SK-N-SH treated with all-trans-retinoic acid at 6 μM for 48 hours (cell line): ENCODE data around the gene ULK4.

ENCODE experiments used
- ATAC-seq: fragments of 200-7000 bp; cut with Tn5 transposase; 3 replicates; pipeline ENCODE4 v1.9.1; 2020; ENCODE audit warnings: mild to moderate bottlenecking, moderate library complexity
- ARNTL ChIP-seq: fragments of 450-650 bp; formaldehyde crosslinking; IDR thresholded peaks from 2 replicates; pipeline ENCODE4 v1.5.0; 2020; ENCODE audit warnings: low read depth, mild to moderate bottlenecking, moderate library complexity, borderline replicate concordance
- BACH2 ChIP-seq: fragments of 250-450 bp; sonication (Bioruptor Pico); IDR thresholded peaks from 2 replicates; pipeline ENCODE4 v1.9.0; 2021; ENCODE audit warnings: mild to moderate bottlenecking, borderline replicate concordance
- CSDC2 ChIP-seq: fragments of 250-450 bp; sonication (Bioruptor Pico); IDR thresholded peaks from 2 replicates; pipeline ENCODE4 v1.5.0; 2020; ENCODE audit warnings: mild to moderate bottlenecking, moderate library complexity
- ESRRG ChIP-seq: fragments of 250-450 bp; sonication (Bioruptor Pico); IDR thresholded peaks from 2 replicates; pipeline ENCODE4 v1.6.1; 2021; ENCODE audit warnings: mild to moderate bottlenecking
- GLIS3 ChIP-seq: fragments of 250-450 bp; sonication (Bioruptor Pico); IDR thresholded peaks from 2 replicates; pipeline ENCODE4 v1.5.0; 2020; ENCODE audit warnings: mild to moderate bottlenecking, moderate library complexity
- ISL1 ChIP-seq: fragments of 250-450 bp; sonication (Bioruptor Pico); IDR thresholded peaks from 2 replicates; pipeline ENCODE4 v2.1.2; 2022; ENCODE audit warnings: mild to moderate bottlenecking, moderate library complexity
- OSR1 ChIP-seq: fragments of 250-450 bp; sonication (Bioruptor Pico); IDR thresholded peaks from 2 replicates; pipeline ENCODE4 v1.8.0; 2022; ENCODE audit warnings: moderate library complexity, mild to moderate bottlenecking, inconsistent platforms
- PPARA ChIP-seq: fragments of 250-450 bp; sonication (Bioruptor Pico); IDR thresholded peaks from 2 replicates; pipeline ENCODE4 v1.5.0; 2020; ENCODE audit warnings: mild to moderate bottlenecking, borderline replicate concordance
- RARB ChIP-seq: fragments of 250-450 bp; sonication (Bioruptor Pico); IDR thresholded peaks from 2 replicates; pipeline ENCODE4 v1.8.0; 2021; ENCODE audit warnings: mild to moderate bottlenecking, moderate library complexity
- SNAI2 ChIP-seq: fragments of 250-450 bp; sonication (Bioruptor Pico); IDR thresholded peaks from 2 replicates; pipeline ENCODE4 v1.5.0; 2020; ENCODE audit warnings: mild to moderate bottlenecking, moderate library complexity
- TCF4 ChIP-seq: fragments of 250-450 bp; sonication (Bioruptor Pico); IDR thresholded peaks from 2 replicates; pipeline ENCODE4 v1.8.0; 2021; ENCODE audit warnings: mild to moderate bottlenecking, moderate library complexity, borderline replicate concordance
- TOX ChIP-seq: fragments of 250-450 bp; sonication (Bioruptor Pico); IDR thresholded peaks from 2 replicates; pipeline ENCODE4 v1.8.0; 2021; ENCODE audit warnings: mild to moderate bottlenecking, moderate library complexity, borderline replicate concordance
- ZC3H10 ChIP-seq: fragments of 250-450 bp; sonication (Bioruptor Pico); IDR thresholded peaks from 2 replicates; pipeline ENCODE4 v1.5.1; 2021; ENCODE audit warnings: mild to moderate bottlenecking, moderate library complexity
- ZFP3 ChIP-seq: fragments of 250-450 bp; sonication (Bioruptor Pico); IDR thresholded peaks from 2 replicates; pipeline ENCODE4 v1.5.0; 2020; ENCODE audit warnings: mild to moderate bottlenecking, moderate library complexity
- ZFP30 ChIP-seq: fragments of 450-650 bp; formaldehyde crosslinking; IDR thresholded peaks from 2 replicates; pipeline ENCODE4 v1.5.0; 2022; ENCODE audit warnings: mild to moderate bottlenecking, moderate library complexity
- ZNF565 ChIP-seq: fragments of 450-650 bp; formaldehyde crosslinking; conservative IDR thresholded peaks from 2 replicates; pipeline ENCODE4 v1.5.0; 2020; ENCODE audit warnings: low read depth, mild to moderate bottlenecking, moderate library complexity
- ZNF70 ChIP-seq: fragments of 450-650 bp; formaldehyde crosslinking; IDR thresholded peaks from 2 replicates; pipeline ENCODE4 v1.5.0; 2020; ENCODE audit warnings: mild to moderate bottlenecking, moderate library complexity
- ZNF8 ChIP-seq: fragments of 450-650 bp; formaldehyde crosslinking; IDR thresholded peaks from 2 replicates; pipeline ENCODE4 v1.5.0; 2020; ENCODE audit warnings: mild to moderate bottlenecking, moderate library complexity
- TF ChIP-seq, protein P1 (sequence below): fragments of 250-450 bp; sonication (Bioruptor Pico); IDR thresholded peaks from 2 replicates; pipeline ENCODE4 v1.8.0; 2021; ENCODE audit warnings: low read depth, mild to moderate bottlenecking, moderate library complexity, borderline replicate concordance
- TF ChIP-seq, protein P2 (sequence below): fragments of 250-450 bp; sonication (Bioruptor Pico); IDR thresholded peaks from 2 replicates; pipeline ENCODE4 v1.5.1; 2021; ENCODE audit warnings: mild to moderate bottlenecking, moderate library complexity
- TF ChIP-seq, protein P3 (sequence below): fragments of 250-450 bp; sonication (Bioruptor Pico); IDR thresholded peaks from 2 replicates; pipeline ENCODE4 v1.5.1; 2020; ENCODE audit warnings: low read depth, mild to moderate bottlenecking, moderate library complexity
- TF ChIP-seq, protein P4 (sequence below): fragments of 250-450 bp; sonication (Bioruptor Pico); IDR thresholded peaks from 2 replicates; pipeline ENCODE4 v1.5.0; 2020; ENCODE audit warnings: mild to moderate bottlenecking, moderate library complexity
- TF ChIP-seq, protein P5 (sequence below): fragments of 250-450 bp; sonication (Bioruptor Pico); IDR thresholded peaks from 2 replicates; pipeline ENCODE4 v1.8.0; 2020; ENCODE audit warnings: mild to moderate bottlenecking, moderate library complexity, borderline replicate concordance

Gene ULK4

DNA sequence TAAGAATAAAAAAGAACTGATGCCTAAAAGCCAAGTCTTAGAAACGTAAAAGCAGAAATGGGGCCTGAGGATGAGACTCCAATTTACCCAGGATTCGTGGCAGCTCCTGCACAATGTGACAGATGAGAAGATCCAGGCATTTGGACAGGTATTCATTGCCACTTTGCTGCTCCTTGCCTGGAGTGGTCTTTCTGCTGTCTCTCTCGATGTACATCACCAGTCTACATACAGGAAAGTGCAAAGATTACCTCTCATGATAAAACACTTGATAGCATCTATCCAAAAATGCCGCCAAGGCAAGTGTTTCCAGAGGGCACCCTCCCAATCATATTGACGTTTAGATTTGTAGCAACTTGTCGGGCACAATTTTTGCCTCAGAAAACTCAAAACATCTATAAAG is 244.3 kb downstream of the ULK4 start:
- TF ChIP-seq GLIS3 (CRISPR knock-in tag), result no peak
- TF ChIP-seq, protein P1, sequence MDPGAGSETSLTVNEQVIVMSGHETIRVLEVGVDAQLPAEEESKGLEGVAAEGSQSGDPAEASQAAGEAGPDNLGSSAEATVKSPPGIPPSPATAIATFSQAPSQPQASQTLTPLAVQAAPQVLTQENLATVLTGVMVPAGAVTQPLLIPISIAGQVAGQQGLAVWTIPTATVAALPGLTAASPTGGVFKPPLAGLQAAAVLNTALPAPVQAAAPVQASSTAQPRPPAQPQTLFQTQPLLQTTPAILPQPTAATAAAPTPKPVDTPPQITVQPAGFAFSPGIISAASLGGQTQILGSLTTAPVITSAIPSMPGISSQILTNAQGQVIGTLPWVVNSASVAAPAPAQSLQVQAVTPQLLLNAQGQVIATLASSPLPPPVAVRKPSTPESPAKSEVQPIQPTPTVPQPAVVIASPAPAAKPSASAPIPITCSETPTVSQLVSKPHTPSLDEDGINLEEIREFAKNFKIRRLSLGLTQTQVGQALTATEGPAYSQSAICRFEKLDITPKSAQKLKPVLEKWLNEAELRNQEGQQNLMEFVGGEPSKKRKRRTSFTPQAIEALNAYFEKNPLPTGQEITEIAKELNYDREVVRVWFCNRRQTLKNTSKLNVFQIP (CRISPR knock-in tag), result no peak
- no peak for TF ChIP-seq ZNF8 (CRISPR knock-in tag)
- TF ChIP-seq, protein P2, sequence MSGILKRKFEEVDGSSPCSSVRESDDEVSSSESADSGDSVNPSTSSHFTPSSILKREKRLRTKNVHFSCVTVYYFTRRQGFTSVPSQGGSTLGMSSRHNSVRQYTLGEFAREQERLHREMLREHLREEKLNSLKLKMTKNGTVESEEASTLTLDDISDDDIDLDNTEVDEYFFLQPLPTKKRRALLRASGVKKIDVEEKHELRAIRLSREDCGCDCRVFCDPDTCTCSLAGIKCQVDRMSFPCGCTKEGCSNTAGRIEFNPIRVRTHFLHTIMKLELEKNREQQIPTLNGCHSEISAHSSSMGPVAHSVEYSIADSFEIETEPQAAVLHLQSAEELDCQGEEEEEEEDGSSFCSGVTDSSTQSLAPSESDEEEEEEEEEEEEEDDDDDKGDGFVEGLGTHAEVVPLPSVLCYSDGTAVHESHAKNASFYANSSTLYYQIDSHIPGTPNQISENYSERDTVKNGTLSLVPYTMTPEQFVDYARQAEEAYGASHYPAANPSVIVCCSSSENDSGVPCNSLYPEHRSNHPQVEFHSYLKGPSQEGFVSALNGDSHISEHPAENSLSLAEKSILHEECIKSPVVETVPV, result no peak
- no peak for TF ChIP-seq ZNF70 (CRISPR knock-in tag)
- no peak for TF ChIP-seq ZNF565 (CRISPR knock-in tag)
- TF ChIP-seq OSR1, result no peak
- TF ChIP-seq SNAI2 (CRISPR knock-in tag), result no peak
- no peak for TF ChIP-seq ZFP3
- TF ChIP-seq BACH2 (CRISPR knock-in tag), result no peak
- no peak for ATAC-seq

DNA sequence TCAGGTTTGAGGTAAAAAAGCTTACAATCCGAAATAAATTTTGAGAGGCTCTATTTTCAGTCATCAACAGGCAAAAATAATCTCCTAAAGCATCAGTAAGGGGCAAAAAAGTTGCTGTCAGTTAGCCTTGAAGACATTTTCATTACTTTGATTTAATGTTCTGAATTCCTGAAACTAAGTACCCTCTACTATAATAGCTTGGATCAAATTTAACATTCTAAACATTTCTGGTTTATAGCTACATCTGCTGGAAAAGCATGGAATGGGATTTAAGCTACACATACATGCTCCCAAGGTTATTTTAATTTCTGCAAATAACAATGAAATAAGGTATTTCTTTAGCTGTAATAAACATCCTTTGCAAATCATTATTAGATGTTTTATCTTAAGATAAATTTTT is 245.4 kb downstream of the ULK4 start:
- peak; percentile 70; the same call in 2 of the 3 replicates for ATAC-seq
- TF ChIP-seq ZNF565 (CRISPR knock-in tag) (no peak), BACH2 (CRISPR knock-in tag) (no peak), ZC3H10 (no peak), ZNF8 (CRISPR knock-in tag) (no peak), GLIS3 (CRISPR knock-in tag) (no peak), ZFP3 (no peak), TOX (CRISPR knock-in tag) (no peak), ARNTL (CRISPR knock-in tag) (no peak), ISL1 (no peak), PPARA (CRISPR knock-in tag) (no peak), RARB (CRISPR knock-in tag) (no peak), SNAI2 (CRISPR knock-in tag) (no peak), ZNF70 (CRISPR knock-in tag) (no peak), ESRRG (CRISPR knock-in tag) (no peak), CSDC2 (CRISPR knock-in tag) (no peak)
- TF ChIP-seq, protein P3, sequence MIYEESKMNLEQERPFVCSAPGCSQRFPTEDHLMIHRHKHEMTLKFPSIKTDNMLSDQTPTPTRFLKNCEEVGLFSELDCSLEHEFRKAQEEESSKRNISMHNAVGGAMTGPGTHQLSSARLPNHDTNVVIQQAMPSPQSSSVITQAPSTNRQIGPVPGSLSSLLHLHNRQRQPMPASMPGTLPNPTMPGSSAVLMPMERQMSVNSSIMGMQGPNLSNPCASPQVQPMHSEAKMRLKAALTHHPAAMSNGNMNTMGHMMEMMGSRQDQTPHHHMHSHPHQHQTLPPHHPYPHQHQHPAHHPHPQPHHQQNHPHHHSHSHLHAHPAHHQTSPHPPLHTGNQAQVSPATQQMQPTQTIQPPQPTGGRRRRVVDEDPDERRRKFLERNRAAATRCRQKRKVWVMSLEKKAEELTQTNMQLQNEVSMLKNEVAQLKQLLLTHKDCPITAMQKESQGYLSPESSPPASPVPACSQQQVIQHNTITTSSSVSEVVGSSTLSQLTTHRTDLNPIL (CRISPR knock-in tag), result no peak
- TF ChIP-seq, protein P4, sequence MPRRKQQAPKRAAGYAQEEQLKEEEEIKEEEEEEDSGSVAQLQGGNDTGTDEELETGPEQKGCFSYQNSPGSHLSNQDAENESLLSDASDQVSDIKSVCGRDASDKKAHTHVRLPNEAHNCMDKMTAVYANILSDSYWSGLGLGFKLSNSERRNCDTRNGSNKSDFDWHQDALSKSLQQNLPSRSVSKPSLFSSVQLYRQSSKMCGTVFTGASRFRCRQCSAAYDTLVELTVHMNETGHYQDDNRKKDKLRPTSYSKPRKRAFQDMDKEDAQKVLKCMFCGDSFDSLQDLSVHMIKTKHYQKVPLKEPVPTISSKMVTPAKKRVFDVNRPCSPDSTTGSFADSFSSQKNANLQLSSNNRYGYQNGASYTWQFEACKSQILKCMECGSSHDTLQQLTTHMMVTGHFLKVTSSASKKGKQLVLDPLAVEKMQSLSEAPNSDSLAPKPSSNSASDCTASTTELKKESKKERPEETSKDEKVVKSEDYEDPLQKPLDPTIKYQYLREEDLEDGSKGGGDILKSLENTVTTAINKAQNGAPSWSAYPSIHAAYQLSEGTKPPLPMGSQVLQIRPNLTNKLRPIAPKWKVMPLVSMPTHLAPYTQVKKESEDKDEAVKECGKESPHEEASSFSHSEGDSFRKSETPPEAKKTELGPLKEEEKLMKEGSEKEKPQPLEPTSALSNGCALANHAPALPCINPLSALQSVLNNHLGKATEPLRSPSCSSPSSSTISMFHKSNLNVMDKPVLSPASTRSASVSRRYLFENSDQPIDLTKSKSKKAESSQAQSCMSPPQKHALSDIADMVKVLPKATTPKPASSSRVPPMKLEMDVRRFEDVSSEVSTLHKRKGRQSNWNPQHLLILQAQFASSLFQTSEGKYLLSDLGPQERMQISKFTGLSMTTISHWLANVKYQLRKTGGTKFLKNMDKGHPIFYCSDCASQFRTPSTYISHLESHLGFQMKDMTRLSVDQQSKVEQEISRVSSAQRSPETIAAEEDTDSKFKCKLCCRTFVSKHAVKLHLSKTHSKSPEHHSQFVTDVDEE (CRISPR knock-in tag), result no peak
- TF ChIP-seq, protein P2, result no peak

DNA sequence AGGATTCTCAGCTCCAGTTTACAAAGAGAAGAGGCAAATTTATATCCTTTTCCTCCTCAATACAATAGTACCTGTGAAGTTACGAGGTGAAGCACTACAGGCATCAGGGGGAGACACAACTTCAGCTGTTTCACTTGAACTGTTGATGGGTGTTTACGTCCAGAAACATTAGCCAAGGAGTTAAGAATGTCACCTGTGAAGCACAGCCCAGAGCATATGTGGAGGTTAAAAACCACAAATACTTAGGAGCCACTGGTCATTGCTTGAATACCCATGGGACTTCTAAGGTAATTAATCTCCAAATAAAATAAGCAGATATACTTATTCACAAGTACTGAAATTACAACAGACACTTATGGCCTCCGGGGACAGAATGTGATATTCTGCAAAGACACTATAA is 246.5 kb downstream of the ULK4 start:
- no peak for ATAC-seq
- TF ChIP-seq ZFP30 (CRISPR knock-in tag) (no peak), OSR1 (no peak), TCF4 (CRISPR knock-in tag) (no peak), ARNTL (CRISPR knock-in tag) (no peak), ZNF70 (CRISPR knock-in tag) (no peak), ISL1 (no peak), BACH2 (CRISPR knock-in tag) (no peak), PPARA (CRISPR knock-in tag) (no peak), ZFP3 (no peak)
- TF ChIP-seq, protein P5, sequence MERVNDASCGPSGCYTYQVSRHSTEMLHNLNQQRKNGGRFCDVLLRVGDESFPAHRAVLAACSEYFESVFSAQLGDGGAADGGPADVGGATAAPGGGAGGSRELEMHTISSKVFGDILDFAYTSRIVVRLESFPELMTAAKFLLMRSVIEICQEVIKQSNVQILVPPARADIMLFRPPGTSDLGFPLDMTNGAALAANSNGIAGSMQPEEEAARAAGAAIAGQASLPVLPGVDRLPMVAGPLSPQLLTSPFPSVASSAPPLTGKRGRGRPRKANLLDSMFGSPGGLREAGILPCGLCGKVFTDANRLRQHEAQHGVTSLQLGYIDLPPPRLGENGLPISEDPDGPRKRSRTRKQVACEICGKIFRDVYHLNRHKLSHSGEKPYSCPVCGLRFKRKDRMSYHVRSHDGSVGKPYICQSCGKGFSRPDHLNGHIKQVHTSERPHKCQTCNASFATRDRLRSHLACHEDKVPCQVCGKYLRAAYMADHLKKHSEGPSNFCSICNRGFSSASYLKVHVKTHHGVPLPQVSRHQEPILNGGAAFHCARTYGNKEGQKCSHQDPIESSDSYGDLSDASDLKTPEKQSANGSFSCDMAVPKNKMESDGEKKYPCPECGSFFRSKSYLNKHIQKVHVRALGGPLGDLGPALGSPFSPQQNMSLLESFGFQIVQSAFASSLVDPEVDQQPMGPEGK (CRISPR knock-in tag), result no peak
- TF ChIP-seq, protein P2, result no peak
- TF ChIP-seq, all 23 proteins: peak for 0
